ENCODE results near the gene ARHGAP26.

The ARHGAP26 gene

GRCh38 chr5:143217065-143217803 lies 447.1 kb downstream of the ARHGAP26 start:
- DNase-seq: no peak

GRCh38 chr5:143217804-143218160 lies 447.6 kb downstream of the ARHGAP26 start:
- no peak for DNase-seq

GRCh38 chr5:143218517-143219170 lies 448.5 kb downstream of the ARHGAP26 start:
- no peak for DNase-seq

GRCh38 chr5:143219696-143220095 lies 449.5 kb downstream of the ARHGAP26 start:
- no peak for DNase-seq

- no peak for DNase-seq
These were observed 450.6 kb downstream of the ARHGAP26 start for GRCh38 chr5:143220748-143221251.

- DNase-seq: no peak
These were observed 452.4 kb downstream of the ARHGAP26 start for GRCh38 chr5:143222287-143223231.

- no peak for DNase-seq
These were observed 454.5 kb downstream of the ARHGAP26 start for GRCh38 chr5:143224672-143225071.

GRCh38 chr5:143225511-143225910 lies 455.3 kb downstream of the ARHGAP26 start:
- no peak for DNase-seq

- DNase-seq: no peak
These were observed 456.2 kb downstream of the ARHGAP26 start for GRCh38 chr5:143226361-143226760.

- DNase-seq: no peak
These were observed 456.7 kb downstream of the ARHGAP26 start for GRCh38 chr5:143226872-143227271.

GRCh38 chr5:143227301-143227700 lies 457.1 kb downstream of the ARHGAP26 start:
- no peak for DNase-seq

- DNase-seq: no peak
These were observed 458.6 kb downstream of the ARHGAP26 start for GRCh38 chr5:143228597-143229293.

- DNase-seq: no peak
These were observed 459.3 kb downstream of the ARHGAP26 start for GRCh38 chr5:143229426-143229895.

GRCh38 chr5:143229896-143230675 lies 459.9 kb downstream of the ARHGAP26 start:
- no peak for DNase-seq

GRCh38 chr5:143230676-143230996 lies 460.5 kb downstream of the ARHGAP26 start:
- DNase-seq: no peak

GRCh38 chr5:143231416-143231815 lies 461.2 kb downstream of the ARHGAP26 start:
- DNase-seq: no peak

- no peak for DNase-seq
These were observed 462.0 kb downstream of the ARHGAP26 start for GRCh38 chr5:143231973-143232812.

GRCh38 chr5:143233031-143233430 lies 462.9 kb downstream of the ARHGAP26 start:
- no peak for DNase-seq

- no peak for DNase-seq
These were observed 464.1 kb downstream of the ARHGAP26 start for GRCh38 chr5:143234162-143234842.

GRCh38 chr5:143235423-143235822 lies 465.2 kb downstream of the ARHGAP26 start:
- no peak for DNase-seq
